Activated T-helper 1 cell treated with Interleukin-2 at 50 U/mL for 16 hours (primary cell): ENCODE results near the gene CCBE1.

Experiments
- DNase-seq: peaks from one replicate; pipeline ENCODE4 v3.0.0-alpha.2; 2020; ENCODE audit warnings: low read depth

CCBE1 gene

GRCh38 chr18:59570101-59570775 lies 127.0 kb downstream of the CCBE1 start:
- no peak for DNase-seq

GRCh38 chr18:59569390-59569791 lies 127.8 kb downstream of the CCBE1 start:
- DNase-seq = no peak

- DNase-seq = no peak
Measured at GRCh38 chr18:59567431-59567830, 129.8 kb downstream of the CCBE1 start.

- no peak for DNase-seq
Measured at GRCh38 chr18:59566533-59566971, 130.7 kb downstream of the CCBE1 start.

GRCh38 chr18:59565957-59566356 lies 131.3 kb downstream of the CCBE1 start:
- DNase-seq = no peak

GRCh38 chr18:59564561-59564960 lies 132.7 kb downstream of the CCBE1 start:
- DNase-seq = no peak

- DNase-seq = no peak
Measured at GRCh38 chr18:59563176-59563785, 133.9 kb downstream of the CCBE1 start.

- DNase-seq = no peak
Measured at GRCh38 chr18:59562751-59563150, 134.5 kb downstream of the CCBE1 start.

- DNase-seq = no peak
Measured at GRCh38 chr18:59561612-59562011, 135.6 kb downstream of the CCBE1 start.

- no peak for DNase-seq
Measured at GRCh38 chr18:59560556-59560955, 136.7 kb downstream of the CCBE1 start.

- DNase-seq = no peak
Measured at GRCh38 chr18:59559528-59559927, 137.7 kb downstream of the CCBE1 start.

- DNase-seq = no peak
Measured at GRCh38 chr18:59555995-59556659, 141.1 kb downstream of the CCBE1 start.

- DNase-seq = no peak
Measured at GRCh38 chr18:59554796-59555335, 142.4 kb downstream of the CCBE1 start.

- no peak for DNase-seq
Measured at GRCh38 chr18:59553273-59553870, 143.9 kb downstream of the CCBE1 start.

- no peak for DNase-seq
Measured at GRCh38 chr18:59551902-59552635, 145.2 kb downstream of the CCBE1 start.

GRCh38 chr18:59550174-59550516 lies 147.1 kb downstream of the CCBE1 start:
- no peak for DNase-seq

- DNase-seq = no peak
Measured at GRCh38 chr18:59549503-59550173, 147.6 kb downstream of the CCBE1 start.

- no peak for DNase-seq
Measured at GRCh38 chr18:59547581-59548182, 149.5 kb downstream of the CCBE1 start.

GRCh38 chr18:59546188-59546587 lies 151.0 kb downstream of the CCBE1 start:
- DNase-seq = no peak

GRCh38 chr18:59540780-59541179 lies 156.4 kb downstream of the CCBE1 start:
- DNase-seq = no peak

- DNase-seq = no peak
Measured at GRCh38 chr18:59540346-59540745, 156.9 kb downstream of the CCBE1 start.
